Measurements from ENCODE around the gene DLL3.

DNA sequence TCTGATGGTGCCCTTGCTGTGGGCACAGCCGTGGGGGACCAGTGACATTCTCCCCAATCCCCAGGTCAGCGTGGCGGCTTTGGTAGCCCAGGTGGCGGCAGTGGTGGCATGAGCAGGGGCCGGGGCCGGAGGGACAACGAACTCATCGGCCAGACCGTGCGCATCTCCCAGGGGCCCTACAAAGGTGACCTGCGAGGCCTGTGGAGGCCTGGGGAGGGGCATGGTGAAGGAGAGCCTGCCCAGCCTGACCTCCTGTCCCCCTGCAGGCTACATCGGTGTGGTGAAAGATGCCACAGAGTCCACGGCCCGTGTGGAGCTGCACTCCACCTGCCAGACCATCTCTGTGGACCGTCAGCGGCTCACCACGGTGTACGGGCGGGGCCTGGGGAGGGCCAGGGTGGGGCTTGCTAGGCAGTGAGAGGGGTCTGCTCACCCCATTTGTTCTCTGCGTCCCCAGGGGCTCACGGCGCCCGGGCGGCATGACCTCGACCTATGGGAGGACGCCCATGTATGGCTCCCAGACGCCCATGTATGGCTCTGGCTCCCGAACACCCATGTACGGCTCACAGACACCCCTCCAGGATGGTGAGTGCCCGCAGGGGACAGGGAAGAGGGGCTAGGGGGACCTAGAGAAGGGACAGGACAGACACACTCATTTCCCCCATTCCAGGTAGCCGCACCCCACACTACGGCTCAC, 25.9 kb upstream of the DLL3 start:
- TF ChIP-seq, protein P1, sequence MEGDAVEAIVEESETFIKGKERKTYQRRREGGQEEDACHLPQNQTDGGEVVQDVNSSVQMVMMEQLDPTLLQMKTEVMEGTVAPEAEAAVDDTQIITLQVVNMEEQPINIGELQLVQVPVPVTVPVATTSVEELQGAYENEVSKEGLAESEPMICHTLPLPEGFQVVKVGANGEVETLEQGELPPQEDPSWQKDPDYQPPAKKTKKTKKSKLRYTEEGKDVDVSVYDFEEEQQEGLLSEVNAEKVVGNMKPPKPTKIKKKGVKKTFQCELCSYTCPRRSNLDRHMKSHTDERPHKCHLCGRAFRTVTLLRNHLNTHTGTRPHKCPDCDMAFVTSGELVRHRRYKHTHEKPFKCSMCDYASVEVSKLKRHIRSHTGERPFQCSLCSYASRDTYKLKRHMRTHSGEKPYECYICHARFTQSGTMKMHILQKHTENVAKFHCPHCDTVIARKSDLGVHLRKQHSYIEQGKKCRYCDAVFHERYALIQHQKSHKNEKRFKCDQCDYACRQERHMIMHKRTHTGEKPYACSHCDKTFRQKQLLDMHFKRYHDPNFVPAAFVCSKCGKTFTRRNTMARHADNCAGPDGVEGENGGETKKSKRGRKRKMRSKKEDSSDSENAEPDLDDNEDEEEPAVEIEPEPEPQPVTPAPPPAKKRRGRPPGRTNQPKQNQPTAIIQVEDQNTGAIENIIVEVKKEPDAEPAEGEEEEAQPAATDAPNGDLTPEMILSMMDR (IDR thresholded peaks at IDR 0.05; ENCODE audit: poor library complexity, severe bottlenecking), result no peak
- no peak for TF ChIP-seq EZH2 (IDR thresholded peaks at IDR 0.05; ENCODE audit: borderline replicate concordance, insufficient read depth, low read length, poor library complexity, severe bottlenecking)
- TF ChIP-seq TAF1 (IDR thresholded peaks at IDR 0.05; ENCODE audit: low read depth), result no peak
- TF ChIP-seq MXI1 (conservative IDR thresholded peaks at IDR 0.05; ENCODE audit: poor library complexity, severe bottlenecking), result no peak
